ENCODE data around the gene RAB28. TPM values are rescaled to one million over a fixed set of nuclear protein-coding genes. Genes with fewer than 3 reads are reported as not detected.

RAB28 gene
- total RNA-seq, 1 donor from 2014 or later, result 11.9 TPM

- Histone ChIP-seq H3K36me3 (ENCODE audit: insufficient read depth, low read length) (no peaks in the 10 kb centered on the region), H3K4me1 (ENCODE audit: insufficient read depth, low read length) (no peaks in the 10 kb centered on the region), H2AFZ (ENCODE audit: low read depth, low read length) (no peak overlapping the region), H4K20me1 (ENCODE audit: insufficient read depth, low read length) (no peaks in the 10 kb centered on the region), H3K79me2 (ENCODE audit: insufficient read depth, low read length) (no peaks in the 10 kb centered on the region), H3K27ac (ENCODE audit: low read depth, low read length) (no peak overlapping the region), H3K4me2 (ENCODE audit: low read length) (no peak overlapping the region), H3K9me3 (ENCODE audit: insufficient read depth, low read depth, low read length) (no peaks in the 10 kb centered on the region), H3K27me3 (ENCODE audit: insufficient read depth, low read length) (no peaks in the 10 kb centered on the region), H3K9ac (ENCODE audit: low read length) (no peak overlapping the region), H3K4me3 (ENCODE audit: insufficient read depth, low read depth, low read length) (no peak overlapping the region)
- DNase-seq (ENCODE audit: low read depth), result no peak
- Mint-ChIP-seq H3K9me3 (ENCODE audit: unreplicated experiment) (peaks cover 2% of the 10 kb centered on the region), H3K27ac (ENCODE audit: unreplicated experiment) (peak overlapping the region; percentile 70), H3K4me3 (ENCODE audit: unreplicated experiment) (peak overlapping the region; percentile 70), H3K27me3 (ENCODE audit: low read depth, unreplicated experiment) (no peaks in the 10 kb centered on the region), H3K4me1 (ENCODE audit: low read depth, unreplicated experiment) (peaks cover 12% of the 10 kb centered on the region), H3K36me3 (ENCODE audit: low read depth, unreplicated experiment) (peaks cover 5% of the 10 kb centered on the region)
- no peak for FAIRE-seq
- TF ChIP-seq EZH2 (IDR thresholded peaks at IDR 0.05; ENCODE audit: insufficient read depth, low read length), result no peak
- TF ChIP-seq, protein P1, sequence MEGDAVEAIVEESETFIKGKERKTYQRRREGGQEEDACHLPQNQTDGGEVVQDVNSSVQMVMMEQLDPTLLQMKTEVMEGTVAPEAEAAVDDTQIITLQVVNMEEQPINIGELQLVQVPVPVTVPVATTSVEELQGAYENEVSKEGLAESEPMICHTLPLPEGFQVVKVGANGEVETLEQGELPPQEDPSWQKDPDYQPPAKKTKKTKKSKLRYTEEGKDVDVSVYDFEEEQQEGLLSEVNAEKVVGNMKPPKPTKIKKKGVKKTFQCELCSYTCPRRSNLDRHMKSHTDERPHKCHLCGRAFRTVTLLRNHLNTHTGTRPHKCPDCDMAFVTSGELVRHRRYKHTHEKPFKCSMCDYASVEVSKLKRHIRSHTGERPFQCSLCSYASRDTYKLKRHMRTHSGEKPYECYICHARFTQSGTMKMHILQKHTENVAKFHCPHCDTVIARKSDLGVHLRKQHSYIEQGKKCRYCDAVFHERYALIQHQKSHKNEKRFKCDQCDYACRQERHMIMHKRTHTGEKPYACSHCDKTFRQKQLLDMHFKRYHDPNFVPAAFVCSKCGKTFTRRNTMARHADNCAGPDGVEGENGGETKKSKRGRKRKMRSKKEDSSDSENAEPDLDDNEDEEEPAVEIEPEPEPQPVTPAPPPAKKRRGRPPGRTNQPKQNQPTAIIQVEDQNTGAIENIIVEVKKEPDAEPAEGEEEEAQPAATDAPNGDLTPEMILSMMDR (IDR thresholded peaks at IDR 0.05; ENCODE audit: insufficient read depth, low read depth, low read length), result no peak
Measured at GRCh38 chr4:13445841-13446790, 38.0 kb downstream of the RAB28 start.

DNA sequence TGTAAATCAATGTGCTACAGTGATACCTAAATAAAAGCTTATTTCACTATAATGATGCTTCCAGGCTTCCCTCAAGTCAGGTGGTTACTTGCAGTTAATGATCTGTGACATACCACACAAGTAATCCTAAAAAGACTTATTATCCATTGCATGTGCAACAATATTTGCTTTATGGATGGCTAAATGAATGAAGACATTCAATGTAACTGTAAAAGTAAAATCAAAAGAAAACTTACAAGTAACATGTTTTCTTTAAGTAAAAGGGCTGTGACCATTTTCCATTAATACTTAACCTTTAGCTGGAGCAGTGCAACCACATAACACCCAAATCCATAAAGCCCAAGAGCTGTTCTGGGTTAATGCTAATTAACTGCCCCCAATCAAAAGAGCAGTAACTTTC lies 42.6 kb downstream of the RAB28 start:
- H3K4me1 ChIP-seq (ENCODE audit: insufficient read depth, low read length), result no peaks in the 10 kb centered on the region
- H3K4me3 ChIP-seq (ENCODE audit: insufficient read depth, low read depth, low read length), result no peak overlapping the region
- peaks cover 8% of the 10 kb centered on the region for H3K4me1 Mint-ChIP-seq (ENCODE audit: low read depth, unreplicated experiment)

More for the DNA sequence above, 42.6 kb downstream of the RAB28 start:
- Mint-ChIP-seq H3K4me3 (ENCODE audit: unreplicated experiment) (no peak overlapping the region), H3K9me3 (ENCODE audit: unreplicated experiment) (peaks cover 2% of the 10 kb centered on the region), H3K36me3 (ENCODE audit: low read depth, unreplicated experiment) (peaks cover 5% of the 10 kb centered on the region), H3K27me3 (ENCODE audit: low read depth, unreplicated experiment) (no peaks in the 10 kb centered on the region), H3K27ac (ENCODE audit: unreplicated experiment) (no peak overlapping the region)
- H4K20me1 ChIP-seq (ENCODE audit: insufficient read depth, low read length), result peaks cover 3% of the 10 kb centered on the region
- H3K36me3 ChIP-seq (ENCODE audit: insufficient read depth, low read length), result no peaks in the 10 kb centered on the region
- no peaks in the 10 kb centered on the region for H3K9me3 ChIP-seq (ENCODE audit: insufficient read depth, low read depth, low read length)
- H3K4me2 ChIP-seq (ENCODE audit: low read length), result no peak overlapping the region
- no peak overlapping the region for H2AFZ ChIP-seq (ENCODE audit: low read depth, low read length)
- TF ChIP-seq EZH2 (IDR thresholded peaks at IDR 0.05; ENCODE audit: insufficient read depth, low read length), result no peak
- TF ChIP-seq, protein P1 (IDR thresholded peaks at IDR 0.05; ENCODE audit: insufficient read depth, low read depth, low read length), result no peak
- FAIRE-seq (no peak), DNase-seq (ENCODE audit: low read depth) (no peak)
- H3K79me2 ChIP-seq (ENCODE audit: insufficient read depth, low read length), result peaks cover 5% of the 10 kb centered on the region
- H3K27ac ChIP-seq (ENCODE audit: low read depth, low read length), result no peak overlapping the region
- H3K27me3 ChIP-seq (ENCODE audit: insufficient read depth, low read length), result no peaks in the 10 kb centered on the region
- no peak overlapping the region for H3K9ac ChIP-seq (ENCODE audit: low read length)
